Common myeloid progenitor, CD34-positive (primary cell): ENCODE measurements around the gene APOB.

Experiments
- CTCF ChIA-PET: fragments of 350-600 bp; sonication (Branson Sonifier 250); formaldehyde crosslinking; loops from one replicate; lab custom pipeline; 2021; ENCODE audit warnings: antibody characterized with exemption; lab: Charles Lee
- POLR2A ChIA-PET: fragments of 350-600 bp; sonication (Branson Sonifier 250); formaldehyde crosslinking; loops from one replicate; lab custom pipeline; 2021; ENCODE audit warnings: antibody characterized with exemption; lab: Charles Lee
- DNase-seq, 3 donors: peaks; one replicate each; pipeline versions ENCODE4 v3.0.0 to v3.0.0-alpha.2; 2013
- H3K27ac ChIP-seq, 2 experiments: 1 replicate in 1 of 2; 2 replicates in 1 of 2; pipeline ENCODE4 v1.7.0; 2013; ENCODE audit warnings: inconsistent platforms in 2 of 2, low read length in 2 of 2, mild to moderate bottlenecking in 2 of 2, low read depth in 1 of 2, moderate library complexity in 1 of 2; ENCODE audit not compliant: severe bottlenecking in 2 of 2, insufficient read depth in 1 of 2, poor library complexity in 1 of 2
- H3K27me3 ChIP-seq, 5 experiments: replicated peaks in 2 of 5; 1 replicate in 3 of 5; 2 replicates in 2 of 5; pipeline versions ENCODE4 v1.6.1 to v1.7.0; 2013; ENCODE audit warnings: low read length in 4 of 5, mild to moderate bottlenecking in 2 of 5, moderate library complexity in 2 of 5, inconsistent platforms in 1 of 5; ENCODE audit not compliant: insufficient read depth in 5 of 5, control insufficient read depth in 4 of 5
- H3K36me3 ChIP-seq, 4 experiments: 1 replicate in 2 of 4; 2 replicates in 2 of 4; pipeline versions ENCODE4 v1.6.1 to v1.7.0; 2013; ENCODE audit warnings: low read length in 3 of 4, control low read depth in 1 of 4, mild to moderate bottlenecking in 1 of 4; ENCODE audit not compliant: control insufficient read depth in 4 of 4, insufficient read depth in 4 of 4
- H3K4me1 ChIP-seq, 4 experiments: 1 replicate in 3 of 4; 2 replicates in 1 of 4; pipeline versions ENCODE4 v1.6.1 to v1.7.1; 2013; ENCODE audit warnings: low read length in 3 of 4, mild to moderate bottlenecking in 3 of 4, control low read depth in 1 of 4, inconsistent platforms in 1 of 4, moderate library complexity in 1 of 4; ENCODE audit not compliant: control insufficient read depth in 4 of 4, insufficient read depth in 4 of 4; ENCODE audit errors: control extremely low read depth in 1 of 4
- H3K4me3 ChIP-seq, 7 experiments: 1 replicate in 4 of 7; 2 replicates in 3 of 7; pipeline versions ENCODE4 v1.5.1 to v1.7.0; 2013; ENCODE audit warnings: mild to moderate bottlenecking in 7 of 7, low read length in 6 of 7, moderate library complexity in 6 of 7, inconsistent platforms in 2 of 7, low read depth in 2 of 7, control low read depth in 1 of 7; ENCODE audit not compliant: insufficient read depth in 4 of 7, control insufficient read depth in 1 of 7; ENCODE audit errors: extremely low read depth in 1 of 7
- H3K9me3 ChIP-seq, 5 experiments: 1 replicate in 4 of 5; 2 replicates in 1 of 5; pipeline versions ENCODE4 v1.6.1 to v1.7.1; 2013; ENCODE audit warnings: low read length in 4 of 5, mild to moderate bottlenecking in 2 of 5, inconsistent platforms in 1 of 5, low read depth in 1 of 5, moderate library complexity in 1 of 5; ENCODE audit not compliant: control insufficient read depth in 4 of 5, insufficient read depth in 2 of 5; ENCODE audit errors: control extremely low read depth in 1 of 5
- WGBS: methylation state at CpG from one replicate; pipeline ENCODE4 v1.1.5; 2013; ENCODE audit not compliant: insufficient coverage; 5-methylcytosine and 5-hydroxymethylcytosine counted together

Gene APOB

GRCh38 chr2:21036708-21037670, 6.9 kb downstream of the APOB start:
- Histone ChIP-seq H3K27me3 (peaks cover 0 to 10% (median 0%) of the 10 kb centered on the region in 5 experiments), H3K36me3 (no peaks in the 10 kb centered on the region), H3K9me3 (no peaks in the 10 kb centered on the region), H3K27ac (no peak overlapping the region), H3K4me1 (no peaks in the 10 kb centered on the region), H3K4me3 (no peak overlapping the region)
- no peak for DNase-seq
- ChIA-PET POLR2A (no interaction called here), CTCF (interaction anchor here (1.3 kb wide), 1 partner anchor 280 kb away, joined by 8 read pairs; no protein-coding TSS in a partner anchor)
- WGBS, result 87% methylated on average over 14 of the region's 15 CpGs

GRCh38 chr2:21035974-21036707, 7.7 kb downstream of the APOB start:
- no peak for DNase-seq
- CTCF ChIA-PET, result no interaction called here
- peaks cover 0 to 8% (median 0%) of the 10 kb centered on the region in 5 experiments for H3K27me3 ChIP-seq
- H3K4me3 ChIP-seq, result no peak overlapping the region
- WGBS, result 95% methylated on average over 3 of the region's 4 CpGs
- H3K9me3 ChIP-seq, result no peaks in the 10 kb centered on the region
- no peaks in the 10 kb centered on the region for H3K4me1 ChIP-seq
- POLR2A ChIA-PET, result no interaction called here
- H3K36me3 ChIP-seq, result no peaks in the 10 kb centered on the region
- no peak overlapping the region for H3K27ac ChIP-seq

- WGBS, result 100% methylated on average over 3 of the region's 6 CpGs
- Histone ChIP-seq H3K9me3 (no peaks in the 10 kb centered on the region), H3K4me1 (no peaks in the 10 kb centered on the region), H3K4me3 (no peak overlapping the region), H3K36me3 (no peaks in the 10 kb centered on the region), H3K27ac (no peak overlapping the region), H3K27me3 (peaks cover 0 to 8% (median 0%) of the 10 kb centered on the region in 5 experiments)
- ChIA-PET POLR2A (no interaction called here), CTCF (no interaction called here)
- DNase-seq, result no peak
These were observed 8.4 kb downstream of the APOB start for GRCh38 chr2:21035282-21035973.

- CTCF ChIA-PET, result no interaction called here
- no peaks in the 10 kb centered on the region for H3K9me3 ChIP-seq
- H3K4me1 ChIP-seq, result no peaks in the 10 kb centered on the region
- POLR2A ChIA-PET, result no interaction called here
- H3K27ac ChIP-seq, result no peak overlapping the region
- H3K27me3 ChIP-seq, result peaks cover 0 to 8% (median 0%) of the 10 kb centered on the region in 5 experiments
- DNase-seq, result no peak
- no peaks in the 10 kb centered on the region for H3K36me3 ChIP-seq
- 100% methylated on average over 1 of the region's 3 CpGs for WGBS
- no peak overlapping the region for H3K4me3 ChIP-seq
These were observed 8.9 kb downstream of the APOB start for GRCh38 chr2:21034972-21035279.

GRCh38 chr2:21034156-21034971, 9.5 kb downstream of the APOB start:
- 89% methylated on average over 1 of the region's 4 CpGs for WGBS
- CTCF ChIA-PET, result interaction anchor here (1.0 kb wide), 1 partner anchor 9 kb away, joined by 3 read pairs; the partner anchor contains the start of gene APOB
- peaks cover 0 to 8% (median 0%) of the 10 kb centered on the region in 5 experiments for H3K27me3 ChIP-seq

GRCh38 chr2:21033237-21034155, 10.4 kb downstream of the APOB start:
- WGBS, result 92% methylated on average over 2 of the region's 2 CpGs
- CTCF ChIA-PET, result interaction anchor here (1.0 kb wide), 1 partner anchor 10 kb away, joined by 3 read pairs; the partner anchor contains the start of gene APOB

More at GRCh38 chr2:21034156-21034971, 9.5 kb downstream of the APOB start:
- H3K36me3 ChIP-seq, result no peaks in the 10 kb centered on the region
- H3K4me3 ChIP-seq, result no peak overlapping the region
- H3K27ac ChIP-seq, result no peak overlapping the region
- POLR2A ChIA-PET, result no interaction called here
- H3K4me1 ChIP-seq, result no peaks in the 10 kb centered on the region
- DNase-seq, result no peak
- H3K9me3 ChIP-seq, result no peaks in the 10 kb centered on the region

More at GRCh38 chr2:21033237-21034155, 10.4 kb downstream of the APOB start:
- no peaks in the 10 kb centered on the region for H3K9me3 ChIP-seq
- no peak for DNase-seq
- H3K36me3 ChIP-seq, result no peaks in the 10 kb centered on the region
- H3K4me3 ChIP-seq, result no peak overlapping the region
- no peak overlapping the region for H3K27ac ChIP-seq
- POLR2A ChIA-PET, result no interaction called here
- H3K27me3 ChIP-seq, result peaks cover 0 to 6% (median 0%) of the 10 kb centered on the region in 5 experiments
- H3K4me1 ChIP-seq, result no peaks in the 10 kb centered on the region
